Daoy (cell line): ENCODE data around the gene SLC30A5. TPM values are rescaled to one million over a fixed set of nuclear protein-coding genes. Genes with fewer than 3 reads are reported as not detected.
"Not testable (repeated sequence)": the region's sequence is repeated elsewhere in the genome, so short reads cannot be mapped to it uniquely, and the experiment has no call there.

Experiments
- DNase-seq: peaks from one replicate; pipeline ENCODE4 v3.0.0-alpha.2; 2015; ENCODE audit warnings: low read depth
- total RNA-seq: library from RNA; depleted of rRNA; stranded (reverse); fragments of >200 nt; shearing (Covaris generic); gene quantifications from 2 replicates; pipeline ENCODE4 v1.2.3, GENCODE V29; 2014

Gene SLC30A5
- total RNA-seq, 1 experiment from 2014 or later = 77.0 TPM

DNA sequence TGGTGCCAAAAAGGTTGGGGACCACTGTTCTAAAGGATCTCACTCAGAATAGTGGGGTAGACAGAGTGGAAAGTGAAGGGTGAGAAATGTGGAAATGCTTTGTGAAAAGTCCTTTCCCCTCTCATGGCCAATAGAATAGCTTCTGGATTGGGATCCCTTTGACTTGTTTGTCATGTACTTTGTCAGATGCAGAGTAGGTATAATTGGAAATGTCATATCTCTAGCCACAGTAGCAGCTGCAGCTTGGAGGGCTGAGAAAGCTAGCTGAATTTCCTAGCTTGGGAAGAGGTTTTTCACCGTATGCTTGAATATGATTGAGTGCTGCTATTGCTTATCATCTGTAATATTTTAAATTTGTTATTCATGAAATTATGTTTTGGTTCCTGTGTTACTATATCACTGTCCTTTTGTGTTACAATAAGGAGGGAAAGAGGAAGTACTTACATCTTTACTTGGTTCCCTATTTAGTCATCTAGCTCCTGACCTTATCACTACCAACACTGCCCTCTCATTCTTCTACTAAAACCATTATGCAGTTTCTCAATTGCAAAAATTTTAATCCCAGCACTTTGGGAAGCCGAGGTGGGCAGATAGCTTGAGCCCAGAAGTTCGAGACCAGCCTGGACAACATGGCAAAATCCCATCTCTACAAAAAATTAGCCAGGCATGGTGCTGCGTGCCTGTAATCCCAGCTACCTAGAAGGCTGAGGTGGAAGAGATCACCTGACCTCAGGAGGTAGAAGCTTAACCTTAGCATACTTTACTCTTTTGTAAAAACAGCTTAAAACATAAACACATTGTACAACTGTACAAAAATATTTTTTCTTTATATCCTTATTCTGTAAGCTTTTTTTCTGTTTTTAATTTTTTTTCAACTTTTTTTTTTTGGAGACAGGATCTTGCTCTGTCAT, 12.4 kb downstream of the SLC30A5 start:
- no peak for DNase-seq

GRCh38 chr5:69108367-69108766, 14.6 kb downstream of the SLC30A5 start:
- not testable (repeated sequence) for DNase-seq

DNA sequence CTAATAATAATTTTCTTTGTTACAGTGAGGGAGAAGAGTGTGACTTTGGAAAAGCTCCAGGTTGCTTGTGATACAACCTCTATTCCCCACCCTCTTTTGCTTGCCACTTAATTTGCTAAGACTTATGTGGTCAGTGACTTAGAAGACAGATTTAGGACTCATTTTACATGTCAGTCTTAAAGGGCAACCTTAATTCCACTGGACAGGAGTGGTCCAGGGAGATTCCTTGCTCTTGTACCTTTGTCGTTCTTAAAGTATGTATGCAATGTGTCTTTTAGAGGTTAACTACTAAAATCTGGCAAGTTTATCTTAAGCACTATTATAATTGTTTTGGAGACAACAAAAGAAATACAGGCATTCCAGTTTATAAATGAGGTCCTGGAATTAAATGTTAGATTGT, 20.0 kb downstream of the SLC30A5 start:
- DNase-seq = no peak

DNA sequence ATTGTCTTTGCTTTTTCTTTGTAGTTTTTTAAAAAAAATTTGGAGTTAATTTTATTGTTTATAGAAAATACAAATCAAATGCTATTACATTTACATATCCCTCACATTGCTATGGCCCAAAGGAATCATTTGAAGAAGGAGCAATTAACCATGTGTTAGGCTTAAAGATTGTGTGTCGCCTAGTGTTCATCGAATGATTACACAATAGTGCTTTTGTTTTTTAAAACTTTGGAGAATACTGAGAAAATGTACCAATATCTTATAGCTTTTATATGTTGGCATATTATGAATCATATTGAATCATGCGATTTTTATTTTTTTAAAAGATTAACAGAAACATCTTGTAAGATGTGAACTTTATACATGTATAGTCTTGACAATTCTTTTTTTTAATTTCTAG, 21.7 kb downstream of the SLC30A5 start:
- DNase-seq = no peak

- DNase-seq = no peak
Measured at GRCh38 chr5:69129413-69129812, 35.6 kb downstream of the SLC30A5 start.

DNA sequence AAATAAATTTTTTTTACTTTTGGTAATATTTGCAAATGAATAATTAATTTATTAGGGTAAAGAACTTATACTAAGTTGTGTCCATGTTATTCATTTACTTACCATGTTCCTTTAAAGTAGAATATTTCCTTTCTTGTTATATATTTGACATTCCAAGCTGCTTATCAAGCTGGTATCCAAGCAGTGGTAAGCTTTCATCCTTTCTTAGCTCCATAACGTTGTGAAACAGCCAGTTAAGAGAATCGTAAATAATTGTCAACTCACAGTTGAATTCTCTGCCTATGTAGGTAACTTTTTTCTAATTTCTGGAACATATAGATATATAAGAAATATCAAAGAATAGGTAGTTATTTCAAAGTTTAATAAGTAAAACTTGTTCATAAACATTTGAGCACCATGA, 36.4 kb downstream of the SLC30A5 start:
- DNase-seq = no peak

DNA sequence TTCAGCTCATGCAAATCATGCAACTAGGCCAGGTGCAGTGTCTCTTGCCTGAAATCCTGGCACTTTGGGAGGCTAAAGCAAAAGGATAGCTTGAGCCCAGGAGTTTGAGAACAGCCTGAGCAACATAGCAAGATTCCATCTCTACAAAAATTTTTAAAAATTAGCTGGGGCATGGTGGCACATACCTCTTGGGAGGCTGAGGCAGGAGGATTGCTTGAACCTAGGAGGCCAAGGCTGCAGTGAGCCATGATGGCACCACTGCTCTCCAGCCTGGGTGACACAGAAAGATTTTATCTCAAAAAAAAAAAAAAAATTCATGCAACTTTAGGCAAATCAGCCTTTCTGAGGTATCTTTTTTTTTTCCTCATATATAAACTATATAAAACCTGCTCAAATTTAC, 37.5 kb downstream of the SLC30A5 start:
- DNase-seq = no peak

DNA sequence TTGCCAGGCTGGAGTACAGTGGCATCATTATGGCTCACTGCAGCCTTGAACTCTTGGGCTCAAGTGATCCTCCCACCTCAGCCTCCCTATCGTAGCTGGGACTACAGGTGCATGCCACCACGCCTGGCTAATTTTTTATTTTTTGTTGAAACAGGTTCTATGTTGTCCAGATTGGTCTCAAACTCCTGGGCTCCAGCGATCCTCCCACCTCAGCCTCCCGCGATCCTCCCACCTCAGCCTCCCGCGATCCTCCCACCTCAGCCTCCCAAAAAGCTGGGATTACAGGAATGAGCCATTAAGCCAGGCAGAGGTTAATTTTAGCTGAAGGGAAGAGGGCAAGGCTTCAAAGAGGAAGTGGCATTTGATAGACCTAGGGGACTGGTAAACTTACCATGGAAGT, 40.3 kb downstream of the SLC30A5 start:
- DNase-seq = no peak

DNA sequence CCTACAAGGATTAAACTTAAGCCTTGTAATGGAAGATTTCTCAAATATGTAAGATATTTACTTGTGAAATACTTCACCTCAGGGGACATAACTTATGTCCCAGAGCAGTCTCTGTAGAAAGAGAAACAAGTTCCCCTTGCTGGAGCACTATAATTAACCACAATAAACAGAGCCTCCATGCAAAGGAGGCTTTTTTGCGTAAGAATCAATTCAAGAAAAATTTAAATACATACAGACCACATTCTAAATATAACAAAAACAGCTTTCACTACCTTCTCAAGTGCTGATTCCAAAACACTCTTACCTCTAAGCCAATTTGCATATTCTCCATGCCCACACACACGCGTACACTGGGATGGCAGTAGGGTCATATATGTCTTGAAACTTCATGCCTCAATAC, 42.5 kb downstream of the SLC30A5 start:
- no peak for DNase-seq

- DNase-seq = not testable (repeated sequence)
Measured at GRCh38 chr5:69137208-69137607, 43.4 kb downstream of the SLC30A5 start.

DNA sequence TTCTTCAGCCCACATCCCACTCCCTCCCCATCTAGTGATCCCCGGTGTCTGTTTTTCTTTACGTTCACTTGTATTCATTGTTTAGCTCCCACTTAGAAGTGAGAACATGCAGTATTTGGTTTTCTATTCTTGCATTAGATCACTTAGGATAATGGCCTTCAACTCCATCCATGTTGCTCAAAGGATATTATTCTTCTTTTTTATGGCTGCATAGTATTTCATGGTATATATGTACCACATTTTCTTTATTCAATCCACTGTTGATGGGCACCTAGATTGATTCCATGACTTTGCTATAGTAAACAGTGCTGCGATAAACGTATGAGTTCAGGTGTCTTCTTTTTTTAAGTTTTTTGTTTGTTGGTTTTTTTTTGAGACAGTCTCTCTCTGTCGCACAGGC, 44.0 kb downstream of the SLC30A5 start:
- DNase-seq = no peak

GRCh38 chr5:69138766-69139165, 45.0 kb downstream of the SLC30A5 start:
- DNase-seq = no peak

GRCh38 chr5:69140239-69140638, 46.4 kb downstream of the SLC30A5 start:
- not testable (repeated sequence) for DNase-seq

- DNase-seq = no peak
Measured at GRCh38 chr5:69140827-69141226, 47.0 kb downstream of the SLC30A5 start.

- not testable (repeated sequence) for DNase-seq
Measured at GRCh38 chr5:69148576-69148975, 54.8 kb downstream of the SLC30A5 start.

DNA sequence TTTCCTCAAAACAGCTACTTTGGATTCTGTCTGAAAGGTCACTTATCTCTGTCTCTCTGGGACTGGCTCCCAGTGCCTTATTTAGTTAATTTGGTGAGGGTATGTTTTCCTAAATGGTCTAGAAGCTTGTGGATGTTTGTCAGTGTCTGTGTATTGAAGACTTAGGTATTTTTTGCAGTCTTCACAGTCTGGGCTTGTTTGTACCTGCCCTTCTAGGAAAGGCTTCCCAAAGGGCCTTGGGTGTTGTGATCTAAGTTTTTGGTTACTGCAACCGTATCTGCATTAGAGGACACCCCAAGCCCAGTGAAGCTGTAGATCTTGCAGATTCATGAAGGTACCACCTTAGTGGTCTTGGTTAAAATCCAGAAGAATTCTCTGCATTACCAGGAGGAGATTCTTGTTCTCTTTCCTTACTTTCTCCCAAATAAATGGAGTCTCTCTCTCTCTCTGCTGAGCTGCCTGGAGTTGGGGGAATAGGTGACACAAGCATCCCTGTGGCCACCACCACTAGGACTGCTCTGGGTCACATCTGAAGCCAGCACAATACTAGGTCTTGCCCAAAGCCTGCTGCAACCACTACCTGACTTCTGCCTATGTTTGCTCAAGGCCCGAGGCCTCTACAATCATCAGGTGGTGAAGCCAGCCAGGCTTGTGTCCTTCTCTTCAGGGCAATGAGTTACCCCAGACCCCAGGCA, 55.3 kb downstream of the SLC30A5 start:
- DNase-seq = no peak

DNA sequence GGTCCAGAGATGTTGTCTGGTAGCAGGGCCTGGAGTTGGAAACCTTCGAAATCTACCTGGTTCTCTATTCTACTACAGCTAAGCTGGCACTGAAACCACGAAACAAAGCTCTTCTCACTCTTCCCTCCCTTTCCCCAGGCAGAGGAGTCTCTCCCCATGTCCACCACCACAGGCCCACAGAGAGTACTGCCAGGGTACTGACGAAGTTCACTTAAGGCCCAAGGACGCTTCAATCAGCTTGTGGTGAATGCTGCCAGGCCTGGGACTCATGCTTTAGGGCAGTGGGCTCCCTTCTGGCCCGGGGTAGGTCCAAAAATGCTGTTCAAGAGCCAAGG, 55.8 kb downstream of the SLC30A5 start:
- DNase-seq = no peak

- no peak for DNase-seq
Measured at GRCh38 chr5:69152731-69153130, 58.9 kb downstream of the SLC30A5 start.

DNA sequence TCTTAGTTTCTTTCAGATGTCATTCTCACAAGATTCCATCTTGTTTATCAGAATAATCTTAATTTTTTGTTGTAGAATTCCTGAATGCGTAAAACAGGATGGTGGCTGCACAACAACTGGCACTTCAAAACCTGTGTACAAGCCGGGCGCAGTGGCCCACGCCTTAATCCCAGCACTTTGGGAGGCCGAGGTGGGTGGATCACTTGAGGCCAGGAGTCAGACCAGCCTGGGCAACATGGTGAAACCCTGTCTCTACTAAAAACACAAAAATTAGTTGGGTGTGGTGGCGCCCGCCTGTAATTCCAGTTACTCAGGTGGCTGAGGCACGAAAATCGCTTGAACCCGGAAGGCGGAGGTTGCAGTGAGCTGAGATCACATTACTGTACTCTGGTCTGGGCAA, 62.6 kb downstream of the SLC30A5 start:
- no peak for DNase-seq

GRCh38 chr5:69158039-69158438, 64.2 kb downstream of the SLC30A5 start:
- no peak for DNase-seq

- DNase-seq = no peak
Measured at GRCh38 chr5:69160651-69161050, 66.8 kb downstream of the SLC30A5 start.

- DNase-seq = peak; percentile 99
Measured at GRCh38 chr5:69166686-69167492, 73.1 kb downstream of the SLC30A5 start, which contains the start of gene CCNB1. TSS of gene CCNB1 (plus strand) at chr5:69167150. CDS start at chr5:69167263, 113 bp downstream.
